Activated B cell treated with CpG ODN at 0.5 μM for 24 hours (primary cell): Measurements from ENCODE around the gene PAPPA. TPM values are rescaled to one million over a fixed set of nuclear protein-coding genes. Genes with fewer than 3 reads are reported as not detected.

Experiments
- ATAC-seq: fragments of 200-7000 bp; cut with Tn5 transposase; one replicate; pipeline ENCODE4 v1.10.0; 2021; ENCODE audit warnings: low read depth, mild to moderate bottlenecking, moderate library complexity
- CTCF ChIA-PET: fragments of 350-600 bp; sonication (Branson Sonifier 250); formaldehyde crosslinking; loops from one replicate; lab custom pipeline; 2021; ENCODE audit warnings: antibody characterized with exemption; lab: Charles Lee
- POLR2A ChIA-PET: fragments of 350-600 bp; sonication (Branson Sonifier 250); formaldehyde crosslinking; loops from one replicate; lab custom pipeline; 2021; ENCODE audit warnings: antibody characterized with exemption; lab: Charles Lee
- DNase-seq: peaks from one replicate; pipeline ENCODE4 v3.0.0; 2022
- H3K27ac Mint-ChIP-seq: one replicate; pipeline ENCODE4 v1.8.0; 2020; ENCODE audit warnings: mixed read lengths
- H3K27me3 Mint-ChIP-seq: one replicate; pipeline ENCODE4 v1.8.0; 2021; ENCODE audit warnings: mixed read lengths
- H3K36me3 Mint-ChIP-seq: one replicate; pipeline ENCODE4 v1.8.0; 2021; ENCODE audit warnings: low read depth, mixed read lengths
- H3K4me1 Mint-ChIP-seq: one replicate; pipeline ENCODE4 v1.8.0; 2021; ENCODE audit warnings: mixed read lengths
- H3K4me3 Mint-ChIP-seq: one replicate; pipeline ENCODE4 v1.8.0; 2020; ENCODE audit warnings: mild to moderate bottlenecking, mixed read lengths
- H3K9me3 Mint-ChIP-seq: one replicate; pipeline ENCODE4 v1.8.0; 2020; ENCODE audit warnings: mixed read lengths
- CTCF ChIP-seq: fragments of 200-600 bp; IDR thresholded peaks from one replicate; pipeline ENCODE4 v1.8.0; 2022; ENCODE audit warnings: antibody characterized with exemption, mild to moderate bottlenecking
- intact Hi-C: fragments of 100-400 bp; cut with micrococcal nuclease; formaldehyde crosslinking; loops from one replicate; pipeline ENCODE4 v1.15.1; 2024
- total RNA-seq: library from RNA; stranded (reverse); gene quantifications from 2 replicates; pipeline ENCODE4 v1.2.3, GENCODE V29; 2022

Gene PAPPA
- total RNA-seq, 1 donor from 2014 or later: not detected

- ATAC-seq: no peak
- Mint-ChIP-seq H3K4me3 (no peak overlapping the region), H3K36me3 (no peaks in the 10 kb centered on the region), H3K9me3 (peaks cover 12% of the 10 kb centered on the region), H3K4me1 (no peaks in the 10 kb centered on the region), H3K27ac (no peak overlapping the region), H3K27me3 (no peaks in the 10 kb centered on the region)
- ChIA-PET POLR2A (no interaction called here), CTCF (no interaction called here)
- DNase-seq: no peak
- intact Hi-C loops: no loop called here
- no peak for TF ChIP-seq CTCF
Observed at GRCh38 chr9:116123171-116123570, 30.4 kb upstream of the PAPPA start.

GRCh38 chr9:116124472-116125040, 29.0 kb upstream of the PAPPA start:
- ATAC-seq (no peak), DNase-seq (no peak)
- POLR2A ChIA-PET: no interaction called here
- CTCF ChIA-PET: no interaction called here
- intact Hi-C loops: no loop called here
- Mint-ChIP-seq H3K4me1 (no peaks in the 10 kb centered on the region), H3K4me3 (no peak overlapping the region), H3K9me3 (peaks cover 6% of the 10 kb centered on the region), H3K36me3 (no peaks in the 10 kb centered on the region), H3K27ac (no peak overlapping the region), H3K27me3 (peaks cover 2% of the 10 kb centered on the region)
- TF ChIP-seq CTCF: no peak

DNA sequence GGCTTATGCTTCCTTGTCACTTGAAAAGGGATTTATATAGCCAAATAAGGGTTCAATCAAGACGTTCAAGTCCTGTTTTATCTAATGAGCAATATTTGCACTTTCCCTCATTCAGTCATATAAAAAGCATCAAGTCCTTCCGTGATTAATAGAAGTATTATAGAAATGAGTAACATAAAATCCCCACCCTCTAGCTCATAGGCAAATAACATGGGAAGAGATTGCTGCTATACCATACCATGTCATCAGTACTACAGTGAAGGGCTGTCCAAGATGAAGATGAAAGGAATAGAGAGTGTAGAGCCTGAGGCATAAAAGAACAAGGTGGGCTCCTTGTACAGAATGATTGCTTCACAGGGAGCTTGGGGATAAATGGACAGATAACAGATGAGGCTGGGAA, 20.4 kb upstream of the PAPPA start:
- CTCF ChIA-PET: no interaction called here
- Mint-ChIP-seq H3K9me3 (peaks cover 20% of the 10 kb centered on the region), H3K27me3 (peaks cover 2% of the 10 kb centered on the region), H3K4me1 (no peaks in the 10 kb centered on the region), H3K4me3 (no peak overlapping the region), H3K36me3 (no peaks in the 10 kb centered on the region), H3K27ac (no peak overlapping the region)
- POLR2A ChIA-PET: no interaction called here
- no peak for ATAC-seq
- DNase-seq: no peak
- no peak for TF ChIP-seq CTCF
- intact Hi-C loops: no loop called here

GRCh38 chr9:116134975-116135374, 18.6 kb upstream of the PAPPA start:
- intact Hi-C loops: no loop called here
- Mint-ChIP-seq H3K9me3 (peaks cover 20% of the 10 kb centered on the region), H3K4me3 (no peak overlapping the region), H3K27ac (no peak overlapping the region), H3K4me1 (no peaks in the 10 kb centered on the region), H3K27me3 (no peaks in the 10 kb centered on the region), H3K36me3 (no peaks in the 10 kb centered on the region)
- POLR2A ChIA-PET: no interaction called here
- DNase-seq (no peak), ATAC-seq (no peak)
- CTCF ChIA-PET: no interaction called here
- TF ChIP-seq CTCF: no peak

DNA sequence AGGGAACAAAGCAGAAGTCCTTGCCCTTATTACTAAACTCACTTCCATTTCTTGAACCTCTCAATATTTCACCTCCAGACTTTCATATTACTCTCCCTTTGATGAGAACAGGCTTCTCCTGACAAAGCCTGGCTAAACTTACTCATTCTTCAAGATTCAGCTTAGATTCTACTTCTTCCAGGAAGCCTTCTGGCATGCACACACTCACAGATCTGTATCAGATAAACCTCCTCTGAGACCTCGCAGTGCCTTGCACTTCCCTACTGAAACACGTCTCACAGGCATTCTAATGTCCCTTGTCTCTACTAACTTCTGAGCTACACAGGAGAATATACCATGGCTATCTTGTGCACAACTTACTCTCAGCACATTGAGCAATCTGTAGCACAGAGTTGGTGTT, 16.6 kb upstream of the PAPPA start:
- intact Hi-C loops: no loop called here
- DNase-seq (no peak), ATAC-seq (no peak)
- Mint-ChIP-seq H3K4me1 (no peaks in the 10 kb centered on the region), H3K27me3 (no peaks in the 10 kb centered on the region), H3K36me3 (no peaks in the 10 kb centered on the region), H3K27ac (no peak overlapping the region), H3K4me3 (no peak overlapping the region), H3K9me3 (peaks cover 3% of the 10 kb centered on the region)
- POLR2A ChIA-PET: no interaction called here
- CTCF ChIA-PET: no interaction called here
- no peak for TF ChIP-seq CTCF
